ENCODE data around the gene SERPINB1.

Gene SERPINB1

GRCh38 chr6:2820415-2820814, 21.2 kb downstream of the SERPINB1 start:
- Histone ChIP-seq H3K27ac (peak overlapping the region in 1 of 2 donors; percentile 36), H3K4me3 (no peak overlapping the region)
- DNase-seq (ENCODE audit: low spot score) = no peak
- no peak for TF ChIP-seq CTCF (IDR thresholded peaks at IDR 0.05)

- H3K27ac ChIP-seq = peak overlapping the region in 1 of 2 donors; percentile 36
These were observed 21.7 kb downstream of the SERPINB1 start for GRCh38 chr6:2819978-2820377.

GRCh38 chr6:2819115-2819514, 22.5 kb downstream of the SERPINB1 start:
- DNase-seq (ENCODE audit: low spot score) = no peak
- peak overlapping the region; percentile 43 for H3K4me3 ChIP-seq
- H3K27ac ChIP-seq = peak overlapping the region; percentile 77 to 79
- no peak for TF ChIP-seq CTCF (IDR thresholded peaks at IDR 0.05)

More at GRCh38 chr6:2819978-2820377, 21.7 kb downstream of the SERPINB1 start:
- TF ChIP-seq CTCF (IDR thresholded peaks at IDR 0.05) = no peak
- H3K4me3 ChIP-seq = no peak overlapping the region
- no peak for DNase-seq (ENCODE audit: low spot score)

- H3K27ac ChIP-seq = peak overlapping the region; percentile 77 to 79
- peak overlapping the region; percentile 43 for H3K4me3 ChIP-seq
- DNase-seq (ENCODE audit: low spot score) = no peak
- TF ChIP-seq CTCF (IDR thresholded peaks at IDR 0.05) = no peak
These were observed 23.1 kb downstream of the SERPINB1 start for GRCh38 chr6:2818593-2818992.

- peak overlapping the region; percentile 43 for H3K4me3 ChIP-seq
- peak overlapping the region; percentile 77 to 79 for H3K27ac ChIP-seq
- no peak for TF ChIP-seq CTCF (IDR thresholded peaks at IDR 0.05)
- no peak for DNase-seq (ENCODE audit: low spot score)
These were observed 23.7 kb downstream of the SERPINB1 start for GRCh38 chr6:2817903-2818443.

- Histone ChIP-seq H3K27ac (no peak overlapping the region), H3K4me3 (no peak overlapping the region)
- no peak for DNase-seq (ENCODE audit: low spot score)
- TF ChIP-seq CTCF (IDR thresholded peaks at IDR 0.05) = no peak
These were observed 25.5 kb downstream of the SERPINB1 start for GRCh38 chr6:2816158-2816557.

GRCh38 chr6:2812695-2813094, 29.0 kb downstream of the SERPINB1 start:
- DNase-seq (ENCODE audit: low spot score) = no peak
- TF ChIP-seq CTCF (IDR thresholded peaks at IDR 0.05) = no peak
- Histone ChIP-seq H3K27ac (no peak overlapping the region), H3K4me3 (no peak overlapping the region)
